GM19372 (cell line): ENCODE data around the gene ARHGEF26.

Experiments
- ATAC-seq: cut with Tn5 transposase; IDR thresholded peaks from one replicate; pipeline ENCODE4 v1.9.1; 2021; ENCODE audit warnings: mild to moderate bottlenecking, low read depth, moderate library complexity; ENCODE audit not compliant: unreplicated experiment

The ARHGEF26 gene

GRCh38 chr3:154192225-154192624, 71.0 kb downstream of the ARHGEF26 start:
- ATAC-seq = no peak

GRCh38 chr3:154193000-154193615, 71.9 kb downstream of the ARHGEF26 start:
- no peak for ATAC-seq

- no peak for ATAC-seq
Measured at GRCh38 chr3:154194877-154195276, 73.7 kb downstream of the ARHGEF26 start.

GRCh38 chr3:154195620-154196356, 74.6 kb downstream of the ARHGEF26 start:
- ATAC-seq = no peak

GRCh38 chr3:154197751-154198150, 76.6 kb downstream of the ARHGEF26 start:
- ATAC-seq = no peak

- ATAC-seq = no peak
Measured at GRCh38 chr3:154209499-154209898, 88.3 kb downstream of the ARHGEF26 start.

- no peak for ATAC-seq
Measured at GRCh38 chr3:154210986-154211385, 89.8 kb downstream of the ARHGEF26 start.

- ATAC-seq = no peak
Measured at GRCh38 chr3:154214306-154214705, 93.1 kb downstream of the ARHGEF26 start.

- no peak for ATAC-seq
Measured at GRCh38 chr3:154217671-154218070, 96.5 kb downstream of the ARHGEF26 start.

GRCh38 chr3:154218728-154219127, 97.5 kb downstream of the ARHGEF26 start:
- no peak for ATAC-seq

- ATAC-seq = no peak
Measured at GRCh38 chr3:154220462-154220861, 99.3 kb downstream of the ARHGEF26 start.

- no peak for ATAC-seq
Measured at GRCh38 chr3:154223519-154223918, 102.3 kb downstream of the ARHGEF26 start.

GRCh38 chr3:154224366-154224765, 103.2 kb downstream of the ARHGEF26 start:
- ATAC-seq = no peak

- ATAC-seq = no peak
Measured at GRCh38 chr3:154224866-154225265, 103.7 kb downstream of the ARHGEF26 start.

GRCh38 chr3:154225536-154225935, 104.3 kb downstream of the ARHGEF26 start:
- no peak for ATAC-seq

- no peak for ATAC-seq
Measured at GRCh38 chr3:154227531-154227930, 106.3 kb downstream of the ARHGEF26 start.

GRCh38 chr3:154228561-154229216, 107.5 kb downstream of the ARHGEF26 start:
- no peak for ATAC-seq

- no peak for ATAC-seq
Measured at GRCh38 chr3:154229217-154229590, 108.0 kb downstream of the ARHGEF26 start.

GRCh38 chr3:154235330-154235729, 114.1 kb downstream of the ARHGEF26 start:
- no peak for ATAC-seq

- no peak for ATAC-seq
Measured at GRCh38 chr3:154236331-154236730, 115.1 kb downstream of the ARHGEF26 start.

- ATAC-seq = no peak
Measured at GRCh38 chr3:154240235-154240634, 119.0 kb downstream of the ARHGEF26 start.

- ATAC-seq = no peak
Measured at GRCh38 chr3:154241496-154241895, 120.3 kb downstream of the ARHGEF26 start.
